HG03460 (cell line): ENCODE results near the gene MEIOSIN.
"Not testable (repeated sequence)": the region's sequence is repeated elsewhere in the genome, so short reads cannot be mapped to it uniquely, and the experiment has no call there.

Source experiments
- ATAC-seq: cut with Tn5 transposase; IDR thresholded peaks from one replicate; pipeline ENCODE4 v1.9.1; 2021; ENCODE audit not compliant: unreplicated experiment

The MEIOSIN gene

GRCh38 chr19:45798995-45799517 lies 65.8 kb downstream of the MEIOSIN start:
- no peak for ATAC-seq

- ATAC-seq, result not testable (repeated sequence)
Measured at GRCh38 chr19:45799541-45799940, 66.3 kb downstream of the MEIOSIN start.

DNA sequence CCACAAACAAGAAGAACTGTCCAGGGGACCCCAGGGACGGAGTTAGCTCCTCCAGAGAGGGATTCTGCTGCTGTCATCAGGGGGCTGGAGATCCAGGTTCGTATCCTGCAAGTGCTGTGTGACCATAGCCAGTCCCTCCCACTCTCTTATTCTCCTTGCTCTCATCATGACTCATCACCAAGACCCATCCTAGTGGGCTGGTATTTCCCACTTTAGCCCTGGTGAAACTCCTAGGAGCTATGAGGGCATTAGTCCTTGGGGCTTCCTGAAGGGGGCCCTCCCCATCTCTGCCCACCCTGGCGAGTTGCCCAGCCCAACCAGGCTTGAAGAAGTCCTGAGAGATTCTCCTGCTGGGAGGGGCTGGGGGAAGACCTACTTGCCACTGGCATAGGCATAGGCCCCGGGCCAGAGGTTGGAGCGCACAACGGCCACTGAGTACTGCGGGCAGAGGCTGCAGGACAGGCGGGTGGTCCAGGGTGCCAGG lies 66.9 kb downstream of the MEIOSIN start:
- ATAC-seq, result no peak

- ATAC-seq, result no peak
Measured at GRCh38 chr19:45801603-45802175, 68.5 kb downstream of the MEIOSIN start.

GRCh38 chr19:45804140-45804958 lies 71.1 kb downstream of the MEIOSIN start:
- ATAC-seq, result no peak

- ATAC-seq, result no peak
Measured at GRCh38 chr19:45804959-45805230, 71.7 kb downstream of the MEIOSIN start.

DNA sequence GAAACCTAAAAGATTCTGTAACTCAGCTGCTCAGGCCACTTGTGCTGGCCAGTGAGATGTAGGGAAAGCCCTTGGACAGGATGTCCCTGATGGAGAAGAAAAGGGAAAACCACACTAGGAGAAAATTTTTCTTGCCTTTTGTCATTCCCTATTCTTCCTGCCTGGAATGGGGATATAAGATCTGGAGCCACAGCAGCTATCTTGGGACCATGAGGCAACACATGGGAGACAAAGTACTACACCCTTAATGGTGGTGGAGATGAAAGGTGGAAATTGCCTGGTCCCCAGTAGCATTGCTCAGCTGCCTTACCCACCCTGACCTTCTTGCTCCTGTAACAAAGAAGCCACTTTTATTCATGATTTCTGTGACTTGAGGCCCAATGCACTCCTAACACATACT lies 72.5 kb downstream of the MEIOSIN start:
- ATAC-seq, result no peak

DNA sequence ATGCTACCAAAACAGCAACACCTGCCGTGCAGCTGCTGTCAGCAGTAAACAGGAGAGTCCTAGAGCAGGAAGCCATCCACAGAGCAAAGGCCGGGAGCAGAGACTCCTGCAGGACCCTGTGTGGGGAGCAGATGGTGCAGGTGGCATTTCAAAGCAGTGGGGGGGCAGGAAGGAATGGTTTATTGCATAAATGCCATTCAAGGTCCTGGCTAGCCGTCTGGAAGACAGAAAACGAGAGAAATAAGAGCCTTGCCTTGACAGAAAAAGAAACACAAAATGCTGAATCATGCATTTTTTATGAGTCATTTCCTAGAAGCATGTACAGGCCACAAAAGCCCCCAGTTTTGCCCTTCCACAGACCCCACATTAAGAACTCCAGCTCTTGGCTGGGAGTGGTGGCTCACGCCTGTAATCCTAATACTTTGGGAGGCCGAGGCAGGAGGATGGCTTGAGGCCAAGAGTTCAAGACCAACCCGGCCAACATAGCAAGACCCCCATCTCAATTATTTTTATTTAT lies 76.5 kb downstream of the MEIOSIN start:
- no peak for ATAC-seq

GRCh38 chr19:45812297-45812696 lies 79.1 kb downstream of the MEIOSIN start:
- no peak for ATAC-seq
